ENCODE data around the gene ELMO1. TPM values are rescaled to one million over a fixed set of nuclear protein-coding genes. Genes with fewer than 3 reads are reported as not detected.

Gene ELMO1
- total RNA-seq, 2 donors from 2014 or later: 10.9 to 56.0 TPM

GRCh38 chr7:37267251-37267650 lies 181.4 kb downstream of the ELMO1 start:
- no peaks in the 10 kb centered on the region for H3K27me3 ChIP-seq
- H3K36me3 ChIP-seq (replicated peaks in 1 of 2; ENCODE audit: insufficient read depth in 1 of 2, low read depth in 2 of 2): no peaks in the 10 kb centered on the region
- DNase-seq (no peak), ATAC-seq (no peak)
- H3K27ac ChIP-seq: no peak overlapping the region
- no peaks in the 10 kb centered on the region for H3K9me3 ChIP-seq
- intact Hi-C loops (cut with DNase I): no loop called here
- WGBS, 2 donors: 86 to 95% methylated on average over 8 of the region's 8 CpGs
- no peak overlapping the region for H3K4me3 ChIP-seq
- TF ChIP-seq POLR2A (IDR thresholded peaks at IDR 0.05): no peak
- TF ChIP-seq, protein P1, sequence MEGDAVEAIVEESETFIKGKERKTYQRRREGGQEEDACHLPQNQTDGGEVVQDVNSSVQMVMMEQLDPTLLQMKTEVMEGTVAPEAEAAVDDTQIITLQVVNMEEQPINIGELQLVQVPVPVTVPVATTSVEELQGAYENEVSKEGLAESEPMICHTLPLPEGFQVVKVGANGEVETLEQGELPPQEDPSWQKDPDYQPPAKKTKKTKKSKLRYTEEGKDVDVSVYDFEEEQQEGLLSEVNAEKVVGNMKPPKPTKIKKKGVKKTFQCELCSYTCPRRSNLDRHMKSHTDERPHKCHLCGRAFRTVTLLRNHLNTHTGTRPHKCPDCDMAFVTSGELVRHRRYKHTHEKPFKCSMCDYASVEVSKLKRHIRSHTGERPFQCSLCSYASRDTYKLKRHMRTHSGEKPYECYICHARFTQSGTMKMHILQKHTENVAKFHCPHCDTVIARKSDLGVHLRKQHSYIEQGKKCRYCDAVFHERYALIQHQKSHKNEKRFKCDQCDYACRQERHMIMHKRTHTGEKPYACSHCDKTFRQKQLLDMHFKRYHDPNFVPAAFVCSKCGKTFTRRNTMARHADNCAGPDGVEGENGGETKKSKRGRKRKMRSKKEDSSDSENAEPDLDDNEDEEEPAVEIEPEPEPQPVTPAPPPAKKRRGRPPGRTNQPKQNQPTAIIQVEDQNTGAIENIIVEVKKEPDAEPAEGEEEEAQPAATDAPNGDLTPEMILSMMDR (IDR thresholded peaks at IDR 0.05): no peak
- H3K4me1 ChIP-seq: no peaks in the 10 kb centered on the region

- H3K27me3 ChIP-seq: no peaks in the 10 kb centered on the region
- intact Hi-C loops (cut with DNase I): no loop called here
- TF ChIP-seq, protein P1 (IDR thresholded peaks at IDR 0.05): no peak
- TF ChIP-seq POLR2A (IDR thresholded peaks at IDR 0.05): no peak
- H3K27ac ChIP-seq: no peak overlapping the region
- H3K9me3 ChIP-seq: no peaks in the 10 kb centered on the region
- peaks cover 4% of the 10 kb centered on the region for H3K4me1 ChIP-seq
- H3K4me3 ChIP-seq: no peak overlapping the region
- no peak for ATAC-seq
- WGBS, 2 donors: 67 to 77% methylated on average over 7 of the region's 7 CpGs
- DNase-seq: no peak
- no peaks in the 10 kb centered on the region for H3K36me3 ChIP-seq (replicated peaks in 1 of 2; ENCODE audit: insufficient read depth in 1 of 2, low read depth in 2 of 2)
These were observed 182.8 kb downstream of the ELMO1 start for GRCh38 chr7:37265876-37266275.

- Histone ChIP-seq H3K36me3 (replicated peaks in 1 of 2; ENCODE audit: insufficient read depth in 1 of 2, low read depth in 2 of 2) (no peaks in the 10 kb centered on the region), H3K4me1 (peaks cover 6% of the 10 kb centered on the region), H3K27me3 (no peaks in the 10 kb centered on the region), H3K4me3 (no peak overlapping the region), H3K9me3 (no peaks in the 10 kb centered on the region), H3K27ac (no peak overlapping the region)
- no peak for ATAC-seq
- WGBS, 2 donors: 71 to 88% methylated on average over 1 of the region's 1 CpG
- no peak for DNase-seq
- TF ChIP-seq, protein P1 (IDR thresholded peaks at IDR 0.05): no peak
- TF ChIP-seq POLR2A (IDR thresholded peaks at IDR 0.05): no peak
- intact Hi-C loops (cut with DNase I): no loop called here
These were observed 183.7 kb downstream of the ELMO1 start for GRCh38 chr7:37265006-37265405.

GRCh38 chr7:37262181-37262580 lies 186.5 kb downstream of the ELMO1 start:
- TF ChIP-seq, protein P1 (IDR thresholded peaks at IDR 0.05): no peak
- no peak for TF ChIP-seq POLR2A (IDR thresholded peaks at IDR 0.05)
- H3K27me3 ChIP-seq: no peaks in the 10 kb centered on the region
- no peaks in the 10 kb centered on the region for H3K9me3 ChIP-seq
- DNase-seq (no peak), ATAC-seq (no peak)
- H3K4me1 ChIP-seq: peaks cover 6% of the 10 kb centered on the region
- 100% methylated on average over 1 of the region's 1 CpG for WGBS, 2 donors
- H3K27ac ChIP-seq: no peak overlapping the region
- no peak overlapping the region for H3K4me3 ChIP-seq
- intact Hi-C loops (cut with DNase I): no loop called here
- H3K36me3 ChIP-seq (replicated peaks in 1 of 2; ENCODE audit: insufficient read depth in 1 of 2, low read depth in 2 of 2): no peaks in the 10 kb centered on the region

DNA sequence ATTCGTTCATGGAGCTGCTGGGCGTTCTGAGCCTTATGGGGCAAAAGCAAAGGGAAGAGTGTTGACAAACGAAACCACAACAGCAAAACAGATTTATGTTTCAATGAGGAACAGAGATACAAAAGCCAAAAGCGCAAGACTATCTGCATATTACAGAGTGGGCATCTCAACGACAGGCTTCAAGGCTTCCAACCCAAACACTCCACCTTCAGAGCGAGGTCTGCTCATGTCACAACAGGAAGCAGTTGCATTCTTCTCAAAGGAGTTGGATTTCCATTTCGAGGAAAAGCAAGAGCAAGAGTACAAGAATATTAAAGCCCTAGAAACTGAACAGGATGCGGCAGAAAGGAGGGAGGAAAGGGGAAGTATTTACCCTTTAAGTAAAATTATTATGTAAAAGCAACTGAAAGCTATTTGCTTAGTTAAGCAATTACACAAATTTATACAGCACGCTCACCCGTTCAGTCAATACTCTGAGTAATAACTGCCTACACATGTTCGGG lies 189.3 kb downstream of the ELMO1 start:
- Histone ChIP-seq H3K36me3 (replicated peaks in 1 of 2; ENCODE audit: insufficient read depth in 1 of 2, low read depth in 2 of 2) (no peaks in the 10 kb centered on the region), H3K27ac (no peak overlapping the region), H3K27me3 (no peaks in the 10 kb centered on the region), H3K9me3 (no peaks in the 10 kb centered on the region), H3K4me3 (no peak overlapping the region), H3K4me1 (peaks cover 6% of the 10 kb centered on the region)
- 60 to 68% methylated on average over 11 of the region's 11 CpGs for WGBS, 2 donors
- TF ChIP-seq POLR2A (IDR thresholded peaks at IDR 0.05): no peak
- TF ChIP-seq, protein P1 (IDR thresholded peaks at IDR 0.05): no peak
- ATAC-seq (no peak), DNase-seq (no peak)
- intact Hi-C loops (cut with DNase I): no loop called here

All from body of pancreas (tissue), 4 donors.